ENCODE results near the gene DHX8.

The DHX8 gene

GRCh38 chr17:43547659-43548256, 64.0 kb downstream of the DHX8 start:
- DNase-seq (ENCODE audit: low read depth in 3 of 3), result no peak

GRCh38 chr17:43548689-43549379, 65.1 kb downstream of the DHX8 start:
- no peak for DNase-seq (ENCODE audit: low read depth in 3 of 3)

GRCh38 chr17:43549496-43549895, 65.7 kb downstream of the DHX8 start:
- no peak for DNase-seq (ENCODE audit: low read depth in 3 of 3)

- DNase-seq (ENCODE audit: low read depth in 3 of 3), result no peak
These were observed 67.0 kb downstream of the DHX8 start for GRCh38 chr17:43550754-43551153.

- no peak for DNase-seq (ENCODE audit: low read depth in 3 of 3)
These were observed 68.6 kb downstream of the DHX8 start for GRCh38 chr17:43552229-43552837.

- no peak for DNase-seq (ENCODE audit: low read depth in 3 of 3)
These were observed 69.8 kb downstream of the DHX8 start for GRCh38 chr17:43553573-43553972.

- DNase-seq (ENCODE audit: low read depth in 3 of 3), result no peak
These were observed 71.1 kb downstream of the DHX8 start for GRCh38 chr17:43554857-43555256.

GRCh38 chr17:43556292-43556691, 72.5 kb downstream of the DHX8 start:
- no peak for DNase-seq (ENCODE audit: low read depth in 3 of 3)

- no peak for DNase-seq (ENCODE audit: low read depth in 3 of 3)
These were observed 75.0 kb downstream of the DHX8 start for GRCh38 chr17:43558805-43559160.

- DNase-seq (ENCODE audit: low read depth in 3 of 3), result no peak
These were observed 75.5 kb downstream of the DHX8 start for GRCh38 chr17:43559161-43559816.

GRCh38 chr17:43560461-43561427, 77.0 kb downstream of the DHX8 start:
- no peak for DNase-seq (ENCODE audit: low read depth in 3 of 3)

GRCh38 chr17:43562679-43563599, 79.2 kb downstream of the DHX8 start:
- no peak for DNase-seq (ENCODE audit: low read depth in 3 of 3)

- DNase-seq (ENCODE audit: low read depth in 3 of 3), result no peak
These were observed 80.1 kb downstream of the DHX8 start for GRCh38 chr17:43563600-43564594.

GRCh38 chr17:43568506-43569082, 84.8 kb downstream of the DHX8 start:
- DNase-seq (ENCODE audit: low read depth in 3 of 3), result no peak

- DNase-seq (ENCODE audit: low read depth in 3 of 3), result no peak
These were observed 86.7 kb downstream of the DHX8 start for GRCh38 chr17:43570518-43570928.

- no peak for DNase-seq (ENCODE audit: low read depth in 3 of 3)
These were observed 88.7 kb downstream of the DHX8 start for GRCh38 chr17:43572368-43572980.

GRCh38 chr17:43573579-43574321, 90.0 kb downstream of the DHX8 start:
- no peak for DNase-seq (ENCODE audit: low read depth in 3 of 3)

- DNase-seq (ENCODE audit: low read depth in 3 of 3), result no peak
These were observed 90.6 kb downstream of the DHX8 start for GRCh38 chr17:43574348-43574747.

All from stimulated activated CD4-positive, alpha-beta T cell treated with anti-CD3 and anti-CD28 coated beads, TNF-alpha, amount 100 ng/mL, for 48 hours (primary cell).